Stimulated activated CD4-positive, alpha-beta T cell treated with anti-CD3 and anti-CD28 coated beads, TNF-alpha, amount 100 ng/mL, for 4 hours (primary cell): ENCODE results near the gene MARK2.
"Not testable (repeated sequence)": the region's sequence is repeated elsewhere in the genome, so short reads cannot be mapped to it uniquely, and the experiment has no call there.

Source experiments
- DNase-seq, 3 experiments: peaks; one replicate each; pipeline ENCODE4 v3.0.0-alpha.2; 2020; ENCODE audit warnings: low read depth in 3 of 3

MARK2 gene

DNA sequence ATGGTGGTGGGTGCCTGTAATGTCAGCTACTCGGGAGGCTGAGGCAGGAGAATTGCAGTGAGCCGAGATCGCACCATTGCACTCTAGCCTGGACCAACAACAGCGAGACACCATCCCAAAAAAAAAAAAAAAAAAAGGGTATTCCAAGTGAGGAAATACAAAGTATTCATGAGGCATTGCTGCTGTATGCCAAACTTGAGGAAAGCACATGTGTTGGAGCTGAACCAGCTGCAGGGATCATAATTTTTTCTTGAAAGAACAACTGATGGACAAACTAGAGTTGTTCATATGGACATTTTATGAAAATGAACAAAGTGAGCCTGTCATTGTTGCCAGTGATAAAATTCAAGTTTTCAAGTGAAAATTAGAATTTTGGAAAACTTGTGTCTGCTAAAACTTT, 15.8 kb downstream of the MARK2 start:
- DNase-seq: no peak

- no peak for DNase-seq
Measured at GRCh38 chr11:63855975-63856374, 17.1 kb downstream of the MARK2 start.

DNA sequence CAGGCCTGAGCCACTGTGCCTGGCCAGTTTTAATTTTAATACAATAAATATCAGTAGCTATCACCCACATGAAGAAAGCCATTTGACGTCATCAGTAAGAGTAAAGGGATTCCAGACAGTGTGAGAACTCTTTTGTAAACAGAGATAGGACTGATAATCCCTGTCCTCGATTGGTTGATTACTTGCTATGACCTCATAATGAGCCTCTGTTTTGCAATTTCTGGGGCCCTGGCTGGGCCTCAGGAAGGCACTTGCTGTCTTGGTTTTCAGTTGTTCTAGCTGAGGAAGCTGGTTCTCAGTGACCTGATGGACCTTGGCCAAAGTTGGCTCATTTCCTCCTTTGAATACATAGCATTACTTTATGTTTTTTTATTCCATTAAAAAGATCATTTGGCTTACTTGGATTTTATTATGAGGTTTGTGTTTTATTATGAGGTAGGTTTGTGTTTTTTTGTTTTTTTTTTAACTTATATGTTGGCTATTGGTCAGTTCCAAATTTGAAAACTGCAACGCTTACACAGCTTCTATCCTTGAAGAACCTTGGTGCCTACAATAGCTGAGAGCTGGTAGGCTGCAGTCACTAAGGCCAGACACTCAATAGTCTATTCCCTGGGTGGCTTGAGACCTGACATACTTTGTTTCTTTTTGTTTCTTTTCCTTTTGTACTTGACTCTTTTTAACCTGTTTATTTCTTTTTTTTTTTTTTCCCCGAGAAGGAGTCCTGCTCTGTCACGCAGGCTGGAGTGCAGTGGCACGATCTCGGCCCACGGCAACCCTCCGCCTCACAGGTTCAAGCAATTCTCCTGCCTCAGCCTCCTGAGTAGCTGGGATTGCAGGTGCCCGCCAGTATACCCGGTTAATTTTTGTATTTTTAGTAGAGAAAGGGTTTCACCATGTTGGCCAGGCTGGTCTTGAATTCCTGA, 20.0 kb downstream of the MARK2 start:
- DNase-seq: no peak

DNA sequence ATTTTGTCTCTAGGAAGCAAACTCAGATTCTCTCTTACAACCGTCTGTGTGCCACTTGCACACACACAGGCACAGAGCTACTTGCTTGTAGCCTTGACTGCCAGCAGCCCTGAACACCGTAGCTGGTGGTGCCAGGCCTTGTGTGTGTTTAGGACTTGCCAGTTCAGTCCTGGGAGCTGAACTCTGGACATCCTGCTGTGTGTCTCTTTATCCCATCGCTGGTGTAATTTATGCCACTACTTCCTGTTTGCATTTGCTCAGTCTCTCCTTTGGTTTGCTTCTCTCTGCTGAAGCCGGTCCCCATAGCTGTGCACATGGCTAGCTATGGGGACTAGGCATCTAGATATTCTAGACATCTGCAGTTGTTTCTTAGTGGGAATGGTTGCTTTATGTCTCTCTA, 24.0 kb downstream of the MARK2 start:
- DNase-seq: no peak

DNA sequence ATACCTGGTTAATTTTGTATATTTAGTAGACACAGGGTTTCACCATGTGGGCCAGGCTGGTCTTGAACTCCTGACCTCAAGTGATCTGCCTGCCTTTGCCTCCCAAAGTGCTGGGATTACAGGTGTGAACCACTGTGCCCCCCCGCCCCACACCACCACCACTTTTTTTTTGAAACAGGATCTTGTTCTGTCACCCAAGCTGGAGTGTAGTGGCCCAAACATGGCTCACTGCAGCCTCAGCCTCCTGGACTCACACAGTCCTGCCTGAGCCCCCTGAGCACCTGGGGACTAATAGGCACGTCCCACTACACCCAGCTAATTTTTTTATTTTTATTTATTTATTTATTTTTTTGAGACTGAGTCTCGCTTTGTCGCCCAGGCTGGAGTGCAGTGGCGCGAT, 24.7 kb downstream of the MARK2 start:
- not testable (repeated sequence) for DNase-seq

GRCh38 chr11:63866211-63866610, 27.3 kb downstream of the MARK2 start:
- DNase-seq: peak in 2 of 3 experiments; percentile 23 to 48

DNA sequence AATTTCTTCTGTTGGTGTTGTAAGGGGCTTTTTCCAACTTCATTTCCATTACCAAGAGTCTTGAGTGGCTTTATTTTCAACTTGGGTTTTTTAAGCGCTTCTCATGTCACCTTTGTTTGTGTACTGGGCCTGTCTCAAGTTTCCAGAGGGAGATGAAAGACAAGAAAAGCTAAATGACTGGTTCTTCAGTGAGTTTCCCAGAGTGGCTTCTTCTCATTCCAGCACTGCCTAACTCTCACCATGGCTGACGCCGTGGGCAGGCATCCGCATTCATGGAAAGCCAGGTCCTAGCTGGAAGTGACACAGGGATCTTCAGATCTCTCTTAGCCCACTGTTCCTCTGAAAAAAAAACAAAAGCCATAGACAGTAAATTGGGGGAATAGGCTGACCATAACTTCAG, 28.6 kb downstream of the MARK2 start:
- no peak for DNase-seq

- no peak for DNase-seq
Measured at GRCh38 chr11:63868399-63869064, 29.6 kb downstream of the MARK2 start.

GRCh38 chr11:63869171-63869591, 30.3 kb downstream of the MARK2 start:
- no peak for DNase-seq

DNA sequence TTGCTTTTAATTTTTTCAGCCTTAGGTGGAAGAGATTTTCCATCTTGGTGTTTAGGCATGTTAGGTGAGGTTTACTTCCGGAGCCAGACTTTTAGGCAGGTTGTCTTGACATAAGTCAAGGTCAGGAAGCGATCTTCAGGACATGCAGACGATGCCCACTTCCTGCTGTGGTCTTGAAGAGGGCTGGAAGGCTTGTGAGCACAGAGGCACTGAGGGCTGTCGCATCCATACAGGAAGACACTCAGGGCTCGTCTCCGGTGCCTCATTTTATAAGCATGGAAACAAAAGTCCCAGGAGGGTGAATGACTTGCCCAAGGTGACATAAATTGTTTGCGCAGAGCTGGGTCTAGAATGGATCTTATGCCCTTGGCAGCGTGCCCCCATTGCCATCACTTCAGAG, 30.8 kb downstream of the MARK2 start:
- peak in 1 of 3 experiments; percentile 15 for DNase-seq

- no peak for DNase-seq
Measured at GRCh38 chr11:63870351-63871140, 31.6 kb downstream of the MARK2 start.

- no peak for DNase-seq
Measured at GRCh38 chr11:63871962-63872799, 33.3 kb downstream of the MARK2 start.

- no peak for DNase-seq
Measured at GRCh38 chr11:63872800-63873197, 33.9 kb downstream of the MARK2 start.

DNA sequence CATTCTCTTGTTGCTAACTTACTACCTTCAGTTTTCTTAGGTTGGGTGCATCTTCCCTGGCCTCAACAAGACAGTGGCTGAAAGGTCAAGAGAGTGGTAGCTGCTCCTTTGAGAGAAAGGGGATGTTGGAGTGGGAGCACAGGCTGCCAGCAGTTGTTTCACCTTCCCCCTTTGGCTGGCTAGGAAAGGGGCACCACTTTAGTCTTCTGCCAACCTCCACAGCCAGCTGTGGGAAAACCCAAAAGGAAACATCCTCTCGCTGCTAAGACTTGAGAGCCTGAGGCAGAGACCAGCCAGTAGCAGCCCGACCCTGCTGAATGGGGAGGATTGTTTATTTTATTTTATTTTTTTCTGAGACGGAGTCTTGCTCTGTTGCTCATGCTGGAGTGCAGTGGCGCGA, 34.4 kb downstream of the MARK2 start:
- DNase-seq: no peak

- no peak for DNase-seq
Measured at GRCh38 chr11:63874511-63874910, 35.6 kb downstream of the MARK2 start.

DNA sequence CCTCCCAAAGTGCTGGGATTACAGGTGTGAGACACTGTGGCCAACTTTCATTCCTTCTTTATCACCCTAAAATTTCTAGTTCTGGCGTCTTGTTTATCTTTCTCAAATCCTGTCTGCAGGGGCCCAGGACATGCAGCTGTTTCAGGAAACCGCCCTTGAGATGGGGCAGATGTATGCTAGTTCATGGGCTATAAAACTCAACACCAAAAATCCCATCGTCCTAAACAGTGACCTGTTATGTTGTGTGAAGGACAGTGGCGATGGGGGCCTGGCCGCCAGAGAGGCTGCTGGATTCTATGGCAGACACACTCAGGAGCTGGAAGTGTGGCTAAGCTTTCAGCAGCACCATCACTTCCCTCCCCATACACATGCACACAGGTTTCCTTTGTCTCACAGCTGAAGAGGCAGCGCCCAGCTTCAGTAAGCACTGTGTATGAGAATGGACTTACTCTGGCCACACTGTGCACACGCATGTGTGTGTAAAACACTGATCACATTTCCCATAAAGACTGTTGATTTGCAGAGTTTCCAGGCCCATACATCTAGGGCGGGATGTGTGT, 36.7 kb downstream of the MARK2 start:
- no peak for DNase-seq

- no peak for DNase-seq
Measured at GRCh38 chr11:63876616-63877015, 37.7 kb downstream of the MARK2 start.

- DNase-seq: no peak
Measured at GRCh38 chr11:63877658-63878241, 38.8 kb downstream of the MARK2 start.

GRCh38 chr11:63879598-63880402, 40.9 kb downstream of the MARK2 start:
- DNase-seq: no peak

DNA sequence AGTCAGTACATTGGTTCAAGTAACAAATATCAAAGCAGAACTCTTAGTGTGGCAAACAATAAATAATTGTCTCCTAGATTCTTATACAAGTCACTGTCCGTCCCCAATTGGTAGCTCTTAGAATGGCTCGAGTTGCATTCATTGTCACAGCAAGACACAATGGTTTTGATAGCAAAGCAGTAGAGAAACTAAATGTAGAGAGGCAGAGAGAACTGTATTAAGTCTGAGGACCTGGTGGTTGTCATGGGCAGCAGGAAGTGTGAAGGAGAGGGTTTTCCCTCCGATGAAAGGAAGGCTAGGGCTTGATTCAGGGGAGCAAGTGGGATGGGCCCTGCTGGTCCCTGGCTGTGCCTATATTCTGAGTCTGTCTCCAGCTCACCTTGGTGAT, 41.5 kb downstream of the MARK2 start:
- DNase-seq: no peak
